Erythroblast (primary cell): ENCODE data around the gene COL5A1.

Source experiments
- GATA1 ChIP-seq: IDR thresholded peaks from 2 replicates; pipeline ENCODE4 v1.6.1; 2011; ENCODE audit warnings: low read depth, mild to moderate bottlenecking, control low read depth, low read length, moderate library complexity
- POLR2A ChIP-seq: IDR thresholded peaks from 2 replicates; pipeline ENCODE4 v1.6.1; 2011; ENCODE audit warnings: mild to moderate bottlenecking, low read length

DNA sequence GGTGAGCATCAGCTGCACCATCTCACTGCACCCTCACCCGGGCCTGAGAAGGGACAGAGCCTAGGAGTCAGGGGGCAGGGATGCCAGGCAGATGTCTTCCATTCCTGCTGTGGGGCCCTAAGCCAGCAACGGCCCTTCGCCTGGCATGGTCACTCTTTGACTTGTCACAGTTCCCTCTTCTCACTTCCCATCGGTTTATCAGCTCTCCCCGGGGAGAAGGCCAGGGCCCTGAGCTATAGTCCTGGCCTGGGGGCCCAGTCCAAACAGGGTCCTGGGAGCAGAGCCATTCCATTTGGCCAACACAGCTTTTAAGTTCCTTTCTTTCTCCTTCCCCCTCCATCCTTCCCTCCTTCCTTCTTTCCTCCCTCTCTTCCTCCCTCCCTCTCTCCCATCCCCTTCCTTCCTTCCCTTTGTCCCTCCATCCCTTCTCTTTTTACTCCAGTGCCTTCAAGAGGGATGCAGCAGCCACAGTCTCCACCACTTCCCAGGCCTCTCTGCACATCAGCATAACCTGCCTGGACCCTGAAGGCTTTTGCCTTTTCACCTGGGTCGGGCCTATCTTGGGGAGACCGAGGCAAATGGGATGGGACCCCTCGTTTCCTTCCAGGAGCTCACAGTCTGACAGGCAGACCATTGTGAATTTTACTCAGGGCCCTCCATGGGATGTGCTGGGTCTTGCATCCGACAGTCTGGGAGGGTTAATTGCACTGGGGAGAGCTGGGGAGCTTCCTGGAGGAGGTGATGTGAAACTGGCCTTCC is 4.2 kb downstream of the COL5A1 start:
- TF ChIP-seq POLR2A: no peak
- no peak for TF ChIP-seq GATA1
